IPS-NIHi11 (cell line): ENCODE data around the gene HIGD1A.

Experiments used
- DNase-seq: peaks from one replicate; pipeline ENCODE4 v3.0.0; 2012; ENCODE audit warnings: mixed read lengths, low spot score

The HIGD1A gene

DNA sequence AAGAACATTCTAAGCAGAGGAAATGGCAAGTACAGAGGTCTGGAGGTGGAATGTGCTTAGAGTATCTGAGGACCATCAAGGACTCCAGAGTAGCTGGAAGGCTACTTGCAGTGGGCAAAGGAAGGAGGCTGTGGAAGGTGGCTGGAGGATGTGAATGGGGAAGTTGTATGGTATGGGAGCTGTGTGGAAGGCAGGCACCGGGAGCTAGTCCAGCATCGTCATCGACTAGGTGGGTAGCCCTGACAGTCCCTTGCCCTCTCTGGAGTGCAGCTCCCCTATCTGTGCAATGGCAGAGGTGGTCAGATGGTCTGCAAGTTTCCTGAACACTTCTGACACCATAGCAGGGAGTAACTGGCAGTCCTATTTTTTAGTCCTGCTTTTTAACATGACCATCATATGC is 50.5 kb downstream of the HIGD1A start:
- DNase-seq: no peak

DNA sequence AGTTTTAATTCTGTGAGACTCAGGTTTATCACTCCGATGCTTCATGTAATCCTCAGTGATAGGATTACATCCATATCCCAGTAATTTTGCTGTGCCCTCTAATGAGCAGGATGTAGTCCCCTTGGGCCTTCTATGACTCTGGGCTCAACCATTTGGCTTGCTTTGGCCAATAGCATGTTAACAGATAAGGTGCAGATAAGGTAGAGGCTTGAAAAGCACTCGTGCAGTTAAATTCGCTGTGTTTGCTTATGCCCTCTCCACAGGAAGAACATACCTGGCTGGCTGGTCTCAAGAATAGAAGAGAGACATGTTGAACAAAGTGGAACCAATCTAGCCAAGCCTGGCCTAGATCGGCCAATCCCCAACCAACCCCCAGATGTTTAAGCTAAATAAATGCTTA is 51.3 kb downstream of the HIGD1A start:
- no peak for DNase-seq

DNA sequence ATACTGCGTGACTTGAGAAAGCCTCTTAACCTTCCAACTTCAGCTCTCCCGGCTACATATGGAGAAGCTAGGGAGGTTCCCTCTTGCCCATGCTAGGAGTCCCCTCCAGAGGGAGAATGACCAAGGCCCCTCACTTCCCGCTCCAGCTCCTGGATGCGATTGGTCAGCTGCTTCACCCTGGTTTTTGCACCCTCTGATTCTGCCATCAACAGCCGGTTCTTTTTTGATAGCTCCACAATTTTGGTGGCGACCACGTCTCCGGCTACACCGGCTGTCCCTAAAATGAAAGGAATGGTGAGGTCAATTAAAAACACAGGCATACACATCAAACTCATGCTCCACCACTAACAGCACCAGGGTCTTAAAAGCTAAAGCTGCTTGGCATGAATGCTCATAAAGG is 51.8 kb downstream of the HIGD1A start:
- no peak for DNase-seq

DNA sequence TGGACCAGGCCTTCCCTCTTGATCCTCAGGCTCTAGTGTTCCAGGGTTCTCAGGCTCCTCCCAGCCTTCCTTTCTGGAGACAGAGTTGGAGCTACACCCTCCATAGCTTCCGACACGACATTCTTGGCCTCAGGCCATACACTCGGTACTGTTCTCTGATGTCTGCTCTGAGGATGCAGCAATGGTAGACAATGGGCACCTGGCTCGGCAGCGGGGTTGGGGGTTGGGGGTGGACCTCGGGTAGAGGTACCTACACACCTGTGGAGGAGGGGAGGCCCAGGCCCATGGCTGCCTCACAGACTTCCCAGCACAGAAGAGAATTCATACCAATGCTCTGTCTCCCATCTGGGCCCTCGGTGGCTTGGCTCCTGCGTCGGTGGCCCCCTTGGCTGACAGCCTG is 52.7 kb downstream of the HIGD1A start:
- no peak for DNase-seq

DNA sequence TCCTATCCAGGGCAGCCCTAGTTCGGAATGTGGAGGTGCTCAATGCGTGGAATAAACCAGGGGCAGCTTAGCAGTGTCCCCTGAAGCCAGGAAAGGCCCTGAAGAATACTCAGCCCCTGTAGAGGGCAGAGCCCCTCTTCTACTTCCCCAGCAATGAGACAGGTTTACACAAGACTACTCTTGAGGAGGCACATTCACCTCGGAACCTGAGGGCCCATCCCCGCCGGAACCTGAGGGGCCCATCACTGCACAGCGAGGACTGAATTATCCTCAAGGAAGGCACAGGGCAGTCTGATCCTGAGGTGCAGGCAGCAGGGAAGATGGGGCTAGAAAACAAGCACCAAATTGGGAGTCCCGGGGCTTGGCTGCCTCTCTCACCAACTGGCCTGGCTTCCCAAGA is 53.5 kb downstream of the HIGD1A start:
- no peak for DNase-seq

DNA sequence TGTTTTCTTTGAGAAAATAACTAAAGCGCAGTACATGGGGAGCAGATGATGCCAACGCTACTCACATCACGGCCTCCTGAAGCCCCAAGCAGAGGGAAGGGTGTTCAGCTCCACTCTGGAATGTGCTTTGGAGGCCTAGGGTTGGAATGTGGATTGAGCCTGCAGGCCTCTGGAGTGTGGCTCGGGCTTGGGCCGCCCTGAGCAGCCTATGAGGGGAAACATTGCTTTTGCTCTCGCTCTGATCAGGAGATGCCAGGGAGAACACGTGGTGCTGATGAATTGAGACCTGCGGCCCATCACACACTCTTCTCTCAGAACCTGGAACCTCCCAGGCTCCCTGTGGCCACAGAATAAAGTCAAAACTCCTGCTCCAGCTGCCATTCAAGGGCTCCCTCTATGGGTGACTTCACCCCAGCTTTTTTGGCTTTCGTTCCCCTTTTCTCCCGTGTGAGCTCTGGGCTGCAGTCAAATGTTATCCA is 54.5 kb downstream of the HIGD1A start:
- peak; percentile 67 for DNase-seq

DNA sequence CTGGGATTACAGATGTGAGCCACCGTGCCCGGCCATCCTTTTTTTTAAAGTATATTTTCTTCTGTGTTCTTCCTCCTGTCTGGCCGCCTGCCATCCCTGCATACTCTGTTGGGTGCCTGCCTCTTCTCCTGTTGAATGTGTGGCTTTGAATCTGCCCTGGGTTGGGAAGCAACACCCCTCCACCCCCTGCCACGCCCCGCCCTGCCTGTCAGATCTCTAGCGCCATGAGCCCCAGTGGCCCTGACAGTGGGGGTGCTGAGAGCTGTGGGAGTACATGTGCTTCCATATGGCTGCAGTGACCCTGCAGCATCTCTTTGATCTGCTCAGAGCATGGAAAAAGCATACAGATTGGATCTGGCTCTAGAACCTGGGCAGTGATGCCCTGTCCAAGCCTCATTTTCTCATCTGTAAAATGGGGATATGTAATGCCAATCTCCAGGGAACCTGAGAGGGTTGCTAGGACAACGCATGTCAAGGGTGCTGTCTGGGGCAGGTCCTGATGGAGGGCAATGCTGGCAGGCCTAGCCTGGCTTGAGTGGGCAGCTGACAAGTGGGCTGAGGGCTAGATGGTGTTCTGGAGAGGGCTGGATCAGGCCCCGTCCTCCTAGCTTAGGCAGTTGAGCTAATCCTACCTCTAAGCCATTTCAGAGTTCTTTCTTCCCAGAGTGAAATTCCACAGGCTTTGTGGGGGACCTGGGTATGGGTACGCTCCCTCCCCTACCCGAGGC is 55.1 kb downstream of the HIGD1A start:
- DNase-seq: no peak

DNA sequence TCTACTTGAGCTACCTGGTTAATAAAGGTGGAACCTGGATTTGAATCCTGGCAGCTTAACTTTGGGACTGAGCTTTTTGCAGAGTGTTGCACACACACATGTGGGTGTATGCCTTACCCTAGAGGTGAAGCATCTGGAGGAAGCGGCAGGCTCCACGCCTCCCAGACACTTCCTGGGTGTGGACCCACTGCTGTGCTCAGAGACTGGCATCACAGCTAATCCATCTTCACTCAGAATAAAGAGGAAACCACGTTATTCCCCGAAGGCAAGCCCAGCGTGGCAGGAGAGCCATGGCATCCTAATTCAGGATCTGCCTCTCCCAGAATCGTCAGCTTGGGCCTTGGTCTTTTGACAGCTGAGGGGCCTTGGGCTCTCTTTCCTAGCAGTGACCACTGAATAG is 56.7 kb downstream of the HIGD1A start:
- no peak for DNase-seq

DNA sequence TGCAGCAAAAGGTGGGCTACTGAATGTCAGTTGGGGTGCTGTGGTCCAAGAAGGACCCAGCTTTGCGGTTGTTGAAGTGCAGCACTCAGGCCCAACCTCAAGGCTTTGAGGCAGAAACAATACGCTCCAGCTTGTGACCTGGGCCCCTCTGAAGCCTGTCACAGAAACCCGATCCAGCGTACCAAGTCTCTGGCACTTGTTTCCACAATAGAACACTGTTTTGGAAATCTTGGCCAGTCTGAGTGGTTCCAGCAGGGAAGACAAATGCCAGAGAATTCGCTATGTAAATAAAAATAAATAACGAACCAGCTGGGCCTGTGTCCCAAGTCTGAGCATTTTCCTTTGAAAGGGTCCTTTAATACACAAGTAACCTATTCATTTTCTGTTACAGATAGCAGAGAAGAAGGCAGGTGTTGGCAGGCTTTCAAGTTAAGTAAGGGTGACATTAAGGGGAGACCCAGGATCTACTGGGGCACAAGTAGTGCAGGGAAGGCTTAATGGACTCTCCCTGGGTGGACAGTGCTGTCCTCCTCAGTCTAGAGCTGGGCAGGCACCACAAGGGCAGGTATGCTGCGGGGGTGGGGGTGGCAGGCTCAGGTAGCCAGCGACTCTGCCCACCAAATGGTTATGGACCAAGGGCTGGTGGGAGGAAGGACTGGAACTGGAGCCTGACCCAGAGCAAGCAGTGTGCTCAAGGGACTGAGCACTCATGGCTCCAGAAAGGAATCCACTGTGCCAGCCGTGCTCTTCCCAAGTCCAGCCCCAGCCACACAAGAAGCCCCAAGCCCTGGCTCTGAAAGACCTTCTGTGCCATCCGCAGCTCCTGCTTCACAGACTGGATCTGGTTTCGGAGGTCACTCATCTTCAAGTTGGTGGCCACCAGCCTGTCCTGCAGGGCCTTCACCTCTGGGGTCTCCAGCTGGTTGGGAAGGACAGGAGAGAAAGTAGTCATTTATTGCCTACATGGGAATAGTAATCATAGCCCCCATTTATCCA is 57.5 kb downstream of the HIGD1A start:
- no peak for DNase-seq

DNA sequence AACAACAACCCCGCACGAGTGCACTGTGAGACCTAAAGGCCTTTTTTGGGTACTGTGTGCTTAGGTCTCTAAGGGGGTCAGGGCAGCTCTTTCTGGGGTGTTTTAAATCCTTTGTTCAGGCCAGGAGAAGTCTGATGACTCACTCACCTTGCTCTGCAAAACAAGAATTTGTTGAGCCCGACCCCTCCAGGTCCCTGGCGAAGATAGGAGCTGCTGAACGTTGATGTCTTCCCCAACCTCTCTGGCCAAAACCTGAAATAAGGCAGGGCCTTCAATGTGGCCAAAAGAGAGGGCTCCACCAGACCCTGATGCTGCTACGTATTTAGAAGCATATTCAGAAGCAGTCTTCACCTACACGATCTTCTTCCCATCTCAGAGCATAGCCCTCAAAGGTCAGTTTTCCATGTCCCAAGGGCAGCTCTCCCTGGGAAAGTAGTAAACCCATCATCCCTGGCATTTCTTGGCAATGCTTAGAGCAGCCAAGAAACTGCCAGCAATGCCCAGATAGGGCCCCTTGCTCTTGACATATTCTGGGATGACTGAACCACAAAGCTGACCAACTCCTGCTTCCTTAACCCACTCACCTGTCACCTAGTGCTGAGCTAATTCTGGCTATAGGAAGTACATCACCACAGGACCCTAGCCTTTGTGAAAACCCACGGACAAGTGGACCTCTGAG is 58.4 kb downstream of the HIGD1A start:
- no peak for DNase-seq

DNA sequence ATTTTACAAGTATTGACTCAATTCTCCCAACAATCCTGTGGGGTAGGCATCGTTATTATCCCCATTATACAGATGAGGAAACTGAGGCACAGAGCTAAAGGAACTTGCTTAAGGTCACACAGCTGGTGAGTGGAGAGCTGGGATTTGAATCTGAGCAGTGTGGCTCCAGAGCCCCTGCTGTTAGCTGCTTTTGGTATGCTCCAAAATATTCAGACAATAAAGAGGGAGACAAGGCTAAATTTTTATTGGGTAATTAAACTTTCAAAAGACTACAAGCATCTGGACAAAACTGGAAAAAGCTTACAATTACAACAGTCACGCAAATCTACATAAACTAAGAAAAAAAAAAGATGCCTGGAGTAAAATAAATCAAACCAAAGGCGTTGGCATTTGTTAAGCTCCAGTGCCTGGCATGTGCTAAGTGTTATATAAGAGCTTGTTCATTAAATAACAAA is 59.0 kb downstream of the HIGD1A start:
- no peak for DNase-seq

DNA sequence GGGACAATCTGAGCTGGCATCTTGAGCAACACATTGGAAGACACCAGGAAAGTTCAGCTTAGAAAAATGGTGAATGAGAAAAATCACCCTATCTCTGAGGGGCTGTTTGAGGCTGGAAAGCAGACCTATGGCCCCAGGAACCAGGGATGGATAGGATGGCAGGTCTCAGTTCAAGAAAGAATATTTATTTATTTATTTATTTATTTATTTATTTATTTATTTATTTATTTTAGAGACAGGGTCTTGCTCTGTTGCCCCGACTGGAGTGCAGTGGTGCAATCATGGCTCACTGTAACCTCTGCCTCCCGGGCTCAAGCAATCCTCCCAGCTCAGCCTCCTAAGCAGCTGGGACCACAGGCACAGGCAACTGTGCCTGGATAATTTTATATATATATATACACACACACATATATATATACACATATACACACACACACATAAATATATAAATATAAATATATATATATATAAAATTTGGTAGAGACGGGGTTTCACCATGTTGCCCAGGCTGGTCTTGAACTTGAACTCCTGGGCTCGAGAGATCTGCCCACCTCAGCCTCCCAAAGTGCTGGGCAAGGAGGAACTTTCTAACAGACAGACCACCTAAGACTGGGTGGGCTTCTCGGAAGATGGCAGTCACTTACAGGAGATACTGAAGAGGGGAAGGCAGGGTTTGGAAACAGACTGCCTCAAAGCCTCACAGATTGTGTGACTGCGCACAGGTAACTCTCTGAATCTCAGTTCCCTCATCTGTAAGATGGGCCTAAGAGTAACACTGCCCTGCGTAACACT is 60.9 kb downstream of the HIGD1A start:
- DNase-seq: no peak

DNA sequence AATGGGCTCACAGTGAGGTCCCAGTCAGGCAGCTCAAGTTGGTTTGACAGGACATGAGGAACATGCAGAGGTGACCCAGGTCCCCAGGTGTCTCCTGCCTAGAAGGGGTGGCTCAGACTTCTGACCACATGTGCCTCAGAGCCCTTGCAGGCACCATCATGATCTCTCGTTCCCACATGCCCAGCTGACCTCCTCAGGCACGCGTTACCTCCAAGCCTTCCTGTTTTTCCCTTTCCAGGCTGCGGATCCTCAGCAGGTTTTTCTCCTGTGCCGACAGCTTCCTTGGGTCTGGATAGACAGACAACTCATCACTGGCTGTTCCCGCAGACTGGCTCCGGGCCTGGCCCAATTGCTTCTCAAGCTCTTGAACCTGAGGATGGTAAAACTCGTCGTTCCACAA is 61.6 kb downstream of the HIGD1A start:
- DNase-seq: no peak

DNA sequence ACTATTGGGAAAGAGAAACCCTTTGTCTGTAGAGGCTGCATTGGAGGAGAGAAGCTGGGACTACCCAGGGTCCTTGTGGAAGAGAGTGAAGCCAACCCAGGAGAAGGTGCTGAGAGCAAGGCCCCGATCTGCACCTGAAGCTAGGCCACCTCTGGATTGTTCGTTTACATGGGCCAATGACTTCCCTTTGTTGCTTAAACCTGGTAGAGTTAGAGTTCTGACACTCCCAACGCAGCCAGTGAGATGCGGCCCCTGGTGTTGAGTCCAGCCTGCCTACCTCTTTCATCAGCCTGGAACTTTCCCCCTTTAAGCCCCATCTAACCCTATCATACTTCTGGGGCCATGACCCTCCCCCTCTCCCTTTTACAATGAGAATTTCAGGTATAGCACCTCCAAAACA is 62.0 kb downstream of the HIGD1A start:
- no peak for DNase-seq

DNA sequence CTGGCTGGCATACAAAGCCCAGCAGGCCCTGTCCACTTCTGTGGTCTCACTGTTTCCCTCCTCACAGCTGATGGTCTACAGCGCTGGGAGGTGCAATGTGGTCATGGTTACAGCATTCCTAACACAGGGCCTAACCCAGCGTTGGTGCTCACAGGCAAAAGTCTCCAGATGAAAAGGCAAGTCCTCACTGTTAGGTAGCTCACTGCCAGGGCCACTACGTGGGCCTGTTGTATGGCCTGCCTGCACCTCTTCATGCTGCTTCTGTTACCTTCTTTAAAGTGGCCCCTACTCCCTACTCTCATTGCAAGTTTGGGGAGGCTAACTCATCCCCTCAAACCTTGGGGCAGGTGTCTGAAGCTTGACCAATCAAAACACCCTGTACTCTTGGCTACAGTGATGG is 62.5 kb downstream of the HIGD1A start:
- no peak for DNase-seq

DNA sequence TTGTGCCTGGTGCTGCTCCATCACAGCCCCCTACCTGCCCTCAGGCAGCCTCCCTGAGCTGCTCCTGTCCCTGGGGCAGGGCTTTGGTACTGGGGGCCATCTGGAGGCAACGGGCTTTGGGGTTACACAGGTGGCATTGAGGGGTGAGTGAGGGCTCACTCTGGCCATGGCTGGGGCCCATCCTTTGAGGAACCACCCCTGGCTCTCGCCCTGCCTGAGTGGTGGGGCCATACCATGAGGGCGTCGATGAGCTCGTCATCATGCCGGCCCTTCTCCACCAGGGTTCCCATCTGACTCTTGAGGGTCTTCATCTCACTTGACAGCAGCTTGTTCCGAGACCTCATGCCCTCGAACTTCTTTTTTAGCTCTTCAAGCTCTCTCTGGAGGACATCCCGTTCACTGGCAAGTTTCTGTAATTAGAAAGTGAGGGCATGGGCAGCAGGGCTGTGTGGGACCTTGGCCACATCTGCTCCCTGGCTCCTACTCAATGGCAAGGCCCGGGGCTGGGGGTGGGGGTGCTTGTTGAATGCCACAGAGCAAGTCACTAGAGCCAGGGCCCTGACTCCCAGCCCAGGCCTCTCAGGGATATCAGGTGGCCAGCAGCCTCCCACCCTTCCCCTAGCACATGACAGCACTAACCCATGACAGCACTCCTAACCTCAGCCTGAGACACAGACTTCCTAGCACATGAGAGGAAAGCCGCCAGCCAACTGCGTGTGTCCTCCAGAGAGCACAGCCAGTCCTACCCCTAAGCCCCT is 64.7 kb downstream of the HIGD1A start:
- no peak for DNase-seq

DNA sequence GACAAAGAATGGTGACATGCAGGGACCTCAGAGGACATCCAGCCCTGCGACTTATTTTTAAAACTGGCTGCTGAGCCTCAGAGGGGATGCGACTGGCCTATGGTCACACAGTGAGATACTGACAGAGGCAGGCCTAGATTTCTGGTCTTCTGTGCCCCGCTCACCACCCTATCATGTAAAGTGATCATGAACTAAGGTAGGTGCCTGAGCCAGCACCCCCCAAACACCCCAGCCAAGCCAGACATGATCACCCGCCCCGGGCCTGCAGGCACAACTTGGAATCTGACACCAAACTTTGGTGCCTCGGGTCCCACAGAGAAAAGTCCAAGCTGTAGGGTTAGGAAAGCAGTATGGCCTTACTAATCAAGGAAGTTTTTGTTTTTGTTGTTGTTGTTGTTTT is 67.8 kb downstream of the HIGD1A start:
- DNase-seq: no peak

DNA sequence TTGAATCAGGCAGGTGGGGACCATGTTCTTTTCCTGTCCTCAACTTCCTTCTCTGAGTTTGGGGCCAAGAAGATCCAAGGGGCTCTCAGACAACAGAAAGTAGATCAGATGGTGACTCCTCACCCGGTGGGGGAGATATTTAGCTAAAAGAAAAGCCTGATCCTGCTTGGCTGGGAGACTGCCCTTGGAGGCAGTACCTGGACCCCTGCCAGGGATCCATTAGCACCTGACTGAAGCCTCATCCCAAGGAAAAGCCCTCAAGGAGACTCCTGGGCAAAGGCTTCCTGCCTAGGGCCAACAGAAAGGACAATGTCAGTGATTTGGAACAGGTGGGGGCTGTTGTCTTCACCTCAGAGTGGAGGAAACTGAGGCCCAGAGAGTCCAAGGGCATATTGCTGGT is 68.2 kb downstream of the HIGD1A start:
- no peak for DNase-seq

DNA sequence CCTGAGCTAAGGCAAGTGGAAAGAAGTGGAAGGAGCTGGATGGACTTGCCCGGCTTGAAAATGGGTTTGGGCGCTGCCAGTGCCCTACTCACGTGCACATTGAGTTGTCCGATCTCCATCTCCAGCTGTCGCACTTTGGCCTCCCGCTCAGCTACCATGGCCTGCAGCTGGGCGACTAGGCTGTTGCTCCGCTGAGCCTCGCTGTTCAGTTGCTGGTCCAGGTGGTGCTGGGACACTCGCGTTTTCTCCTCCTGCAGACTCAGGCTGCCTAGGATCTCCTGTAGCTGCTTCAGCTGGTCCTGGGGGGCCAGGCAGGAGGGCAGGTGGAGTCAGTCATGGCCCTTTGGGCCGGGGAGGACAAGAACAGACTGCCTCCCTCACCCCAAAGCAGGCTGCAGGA is 68.7 kb downstream of the HIGD1A start:
- DNase-seq: no peak

DNA sequence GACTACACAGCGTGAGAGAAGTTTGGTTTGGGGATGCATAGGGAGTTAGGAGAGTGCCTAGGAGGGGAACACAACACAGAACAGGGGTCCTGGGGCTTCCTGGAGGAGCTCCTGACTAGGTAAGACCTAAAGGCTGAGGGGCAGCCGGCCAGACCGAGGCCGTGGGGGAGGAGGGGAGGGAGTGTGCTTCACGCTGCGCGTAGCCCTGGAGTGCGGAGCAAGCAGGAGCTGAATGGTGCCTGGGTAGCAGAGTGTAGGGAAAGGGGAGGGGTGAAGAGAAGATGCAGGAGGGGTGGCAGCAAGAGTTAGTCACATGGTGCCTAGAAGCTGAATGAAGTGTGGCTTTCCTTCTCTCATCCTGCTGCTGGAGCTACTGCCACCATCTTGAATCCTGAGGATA is 69.3 kb downstream of the HIGD1A start:
- no peak for DNase-seq

DNA sequence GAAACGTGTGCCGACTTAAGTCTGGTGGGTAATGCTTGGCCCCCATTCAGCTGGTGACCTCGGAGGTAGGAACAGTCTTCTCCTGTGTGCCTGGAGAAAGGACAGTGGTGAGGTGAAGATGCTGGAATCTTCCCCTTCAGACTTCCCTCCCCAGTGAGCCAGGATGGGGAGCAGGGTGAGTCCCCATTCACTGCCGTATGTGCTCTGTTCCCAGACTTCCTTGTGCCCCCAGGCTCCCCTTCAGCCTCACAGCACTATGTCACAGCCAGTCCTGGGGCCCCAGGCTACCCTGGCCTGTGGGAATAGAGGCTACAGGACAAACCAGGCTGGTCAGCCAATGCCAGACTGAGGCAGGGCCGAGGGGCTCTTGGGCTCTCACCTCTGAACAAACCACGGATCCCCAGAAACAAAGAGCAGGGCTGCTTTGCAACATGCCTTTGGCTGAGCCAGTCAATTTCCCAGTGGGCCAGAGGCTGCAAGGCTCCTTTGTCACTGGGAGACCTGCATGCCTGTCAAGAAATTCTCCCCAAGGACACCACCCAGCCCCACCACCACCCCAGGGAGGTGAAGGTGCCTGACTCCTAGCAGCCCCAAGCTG is 69.9 kb downstream of the HIGD1A start:
- no peak for DNase-seq
